Measurements from ENCODE around the gene FAM161B.

GRCh38 chr14:73953731-73954130 is 3.8 kb upstream of the FAM161B start:
- TF ChIP-seq POLR2A (IDR thresholded peaks at IDR 0.05; ENCODE audit: low read depth, low read length) (no peak), POLR2AphosphoS5 (IDR thresholded peaks at IDR 0.05; ENCODE audit: low read depth, low read length) (no peak)

Data from GM12892 (cell line).